NK-92 (cell line): ENCODE measurements around the gene TCEAL3.
"Not testable (repeated sequence)": the region's sequence is repeated elsewhere in the genome, so short reads cannot be mapped to it uniquely, and the experiment has no call there.

Experiments used
- DNase-seq: peaks from one replicate; lab custom pipeline; 2025; ENCODE audit not compliant: unreplicated experiment; lab: John Stamatoyannopoulos, UW

TCEAL3 gene

DNA sequence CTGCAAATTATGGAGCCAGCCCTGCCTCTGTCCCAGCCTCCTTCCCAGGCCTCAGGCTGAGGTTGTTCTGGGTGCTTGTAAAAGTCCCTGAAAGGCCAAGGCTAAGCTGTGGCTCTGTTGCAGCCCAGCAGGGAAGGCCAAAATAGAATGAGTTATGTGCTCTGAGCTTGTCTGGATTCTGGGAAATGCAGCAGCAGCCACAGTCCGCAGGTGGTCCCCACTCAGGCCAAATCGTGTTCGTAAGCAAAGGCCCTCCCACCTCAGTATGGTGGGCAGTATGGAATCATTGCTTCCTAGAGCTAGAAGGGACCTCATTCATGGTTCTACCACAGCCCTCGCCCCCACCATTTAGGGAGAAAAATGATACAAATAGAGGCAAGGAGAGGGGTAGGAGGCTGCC lies 16.3 kb downstream of the TCEAL3 start:
- no peak for DNase-seq

DNA sequence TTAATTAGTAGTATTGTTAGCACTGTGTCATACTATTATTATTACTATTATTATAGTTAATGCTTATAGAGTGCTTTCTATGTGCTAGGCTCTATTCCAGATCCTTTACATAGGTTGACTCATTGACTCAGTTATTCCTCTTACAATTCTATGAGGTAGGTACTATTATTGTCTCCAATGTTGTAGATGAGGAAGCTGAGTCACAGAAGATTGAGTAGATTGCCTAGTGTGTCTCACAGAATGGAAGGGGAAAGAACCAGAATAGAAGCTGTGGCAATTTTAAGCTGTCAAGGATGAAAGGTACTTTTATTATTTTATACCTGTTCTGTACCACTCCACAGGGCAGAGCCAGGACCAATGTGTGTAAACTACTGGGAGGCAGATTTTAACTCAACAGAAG lies 19.1 kb downstream of the TCEAL3 start:
- no peak for DNase-seq

DNA sequence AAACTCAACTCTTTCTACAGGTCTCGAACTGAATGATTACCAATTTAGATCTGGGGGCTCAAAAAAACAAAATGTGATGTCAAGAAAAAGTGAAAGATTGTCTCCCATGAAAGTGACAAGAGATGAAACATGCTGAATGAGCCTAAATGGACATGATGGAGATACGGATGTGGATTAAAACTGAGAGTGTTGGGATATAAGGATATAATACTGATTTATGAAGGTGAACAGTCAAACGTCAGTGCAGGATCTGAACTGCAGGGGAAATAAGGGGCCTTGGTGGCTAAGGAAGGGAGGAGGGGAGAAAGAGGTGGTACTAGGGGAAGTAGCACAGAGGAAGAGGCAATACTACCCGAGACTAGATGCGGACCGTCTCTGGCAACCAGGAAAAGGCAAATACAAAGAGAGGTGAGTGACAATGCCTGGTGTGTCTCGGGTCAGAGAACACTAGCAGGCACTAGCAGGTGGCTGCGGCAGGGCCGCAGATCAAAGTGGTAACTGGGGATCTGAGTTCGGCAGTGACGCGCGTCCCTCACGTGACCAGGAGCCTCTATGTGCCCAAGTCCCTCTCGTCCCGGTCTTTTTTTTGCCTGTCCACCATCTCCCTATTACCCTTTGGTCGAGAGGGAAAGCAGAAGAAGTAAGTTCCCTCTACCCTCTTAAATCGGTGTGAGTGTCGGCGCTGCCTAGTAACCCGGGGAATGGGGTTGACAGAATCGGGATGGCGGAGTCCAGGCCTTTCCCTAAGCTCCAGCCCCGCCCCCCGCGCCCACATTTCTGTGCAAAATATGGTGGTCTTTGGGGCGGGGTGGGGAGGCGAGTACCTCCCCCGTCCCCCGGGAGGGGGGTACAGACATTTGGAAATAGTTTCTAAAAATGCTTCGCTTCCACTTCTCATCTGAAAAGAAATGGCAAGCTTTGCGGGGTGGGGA lies 20.9 kb downstream of the TCEAL3 start, which contains the start of gene TCEAL1:
Gene TCEAL1, plus strand, starts transcription at position 590 of the 932 bp plus-strand sequence. CDS start 942 bp downstream, outside the sequence.
- DNase-seq: no peak

DNA sequence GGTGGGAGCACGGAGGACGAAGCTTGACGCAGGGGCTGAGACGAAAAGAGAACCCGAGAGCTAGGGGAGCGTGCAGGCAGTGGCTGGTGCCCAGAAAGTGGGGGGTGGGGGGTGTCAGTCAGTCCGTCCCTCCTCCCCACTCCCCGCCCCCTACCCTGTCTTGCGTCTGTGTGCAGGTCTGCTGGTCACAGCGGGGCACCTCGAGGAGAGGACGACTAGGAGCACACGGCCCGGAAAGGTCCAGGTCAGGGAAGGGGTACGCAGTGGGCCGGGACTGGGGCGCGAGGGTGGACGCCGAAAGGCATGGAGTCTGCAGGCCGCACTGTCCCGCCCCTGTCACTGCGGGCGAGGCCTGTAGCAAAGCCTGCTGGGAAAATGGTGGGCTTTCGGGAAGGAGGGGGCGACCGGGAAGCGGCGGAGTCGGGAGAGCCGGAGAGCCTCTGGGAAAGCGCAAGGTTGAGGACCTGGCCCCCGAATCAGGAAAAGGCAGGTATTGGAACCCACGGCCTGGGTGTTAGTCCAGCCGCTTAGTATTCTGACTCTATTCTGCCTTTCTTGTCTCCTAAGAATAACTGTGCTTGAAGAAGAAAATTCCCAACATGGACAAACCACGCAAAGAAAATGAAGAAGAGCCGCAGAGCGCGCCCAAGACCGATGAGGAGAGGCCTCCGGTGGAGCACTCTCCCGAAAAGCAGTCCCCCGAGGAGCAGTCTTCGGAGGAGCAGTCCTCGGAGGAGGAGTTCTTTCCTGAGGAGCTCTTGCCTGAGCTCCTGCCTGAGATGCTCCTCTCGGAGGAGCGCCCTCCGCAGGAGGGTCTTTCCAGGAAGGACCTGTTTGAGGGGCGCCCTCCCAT lies 21.8 kb downstream of the TCEAL3 start:
- DNase-seq: no peak

DNA sequence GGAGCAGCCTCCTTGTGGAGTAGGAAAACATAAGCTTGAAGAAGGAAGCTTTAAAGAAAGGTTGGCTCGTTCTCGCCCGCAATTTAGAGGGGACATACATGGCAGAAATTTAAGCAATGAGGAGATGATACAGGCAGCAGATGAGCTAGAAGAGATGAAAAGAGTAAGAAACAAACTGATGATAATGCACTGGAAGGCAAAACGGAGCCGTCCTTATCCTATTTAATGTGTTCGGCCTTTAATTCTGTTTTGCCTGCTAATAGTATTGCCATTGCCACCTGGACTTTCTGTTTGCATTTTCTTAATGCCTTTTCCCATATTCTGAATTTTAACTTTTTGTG lies 22.4 kb downstream of the TCEAL3 start:
- no peak for DNase-seq

DNA sequence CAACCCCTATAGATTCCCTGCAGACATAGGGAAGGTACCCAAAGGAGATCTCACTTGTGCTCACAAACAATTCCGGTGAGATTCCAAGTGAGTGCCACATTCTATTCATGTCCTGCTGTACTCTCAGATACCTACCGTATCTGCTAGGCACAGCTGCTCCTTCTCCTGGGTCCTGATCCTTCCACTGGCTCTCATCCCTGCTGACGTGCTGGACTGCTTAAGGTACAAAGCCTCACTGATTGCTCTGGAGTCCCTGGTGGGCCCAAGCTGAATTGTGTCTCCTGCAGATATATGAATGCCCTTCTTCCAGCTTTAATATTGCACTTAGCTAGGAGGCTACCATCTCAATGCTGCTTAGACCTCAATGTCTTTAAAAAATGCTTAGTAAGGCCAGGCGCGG lies 23.4 kb downstream of the TCEAL3 start:
- no peak for DNase-seq

DNA sequence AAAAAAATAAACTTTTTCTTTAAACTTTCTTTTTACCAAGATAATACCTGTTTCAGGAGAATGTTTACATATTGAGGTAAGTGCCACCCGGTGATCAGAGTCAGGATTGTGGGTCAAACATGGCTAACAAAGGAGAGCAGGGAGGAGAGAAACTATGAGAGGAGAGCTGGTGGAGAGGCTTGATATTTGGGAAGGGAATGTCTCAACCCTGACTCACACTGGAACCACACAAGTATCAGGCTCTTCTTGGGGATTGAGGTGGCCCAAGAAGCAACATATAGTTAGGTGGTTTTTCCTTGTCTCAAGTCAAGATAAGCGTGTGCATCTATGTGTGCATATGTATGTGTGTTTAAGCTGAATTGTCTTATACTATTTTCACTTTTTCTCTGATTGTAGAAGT lies 27.7 kb downstream of the TCEAL3 start:
- DNase-seq: no peak

DNA sequence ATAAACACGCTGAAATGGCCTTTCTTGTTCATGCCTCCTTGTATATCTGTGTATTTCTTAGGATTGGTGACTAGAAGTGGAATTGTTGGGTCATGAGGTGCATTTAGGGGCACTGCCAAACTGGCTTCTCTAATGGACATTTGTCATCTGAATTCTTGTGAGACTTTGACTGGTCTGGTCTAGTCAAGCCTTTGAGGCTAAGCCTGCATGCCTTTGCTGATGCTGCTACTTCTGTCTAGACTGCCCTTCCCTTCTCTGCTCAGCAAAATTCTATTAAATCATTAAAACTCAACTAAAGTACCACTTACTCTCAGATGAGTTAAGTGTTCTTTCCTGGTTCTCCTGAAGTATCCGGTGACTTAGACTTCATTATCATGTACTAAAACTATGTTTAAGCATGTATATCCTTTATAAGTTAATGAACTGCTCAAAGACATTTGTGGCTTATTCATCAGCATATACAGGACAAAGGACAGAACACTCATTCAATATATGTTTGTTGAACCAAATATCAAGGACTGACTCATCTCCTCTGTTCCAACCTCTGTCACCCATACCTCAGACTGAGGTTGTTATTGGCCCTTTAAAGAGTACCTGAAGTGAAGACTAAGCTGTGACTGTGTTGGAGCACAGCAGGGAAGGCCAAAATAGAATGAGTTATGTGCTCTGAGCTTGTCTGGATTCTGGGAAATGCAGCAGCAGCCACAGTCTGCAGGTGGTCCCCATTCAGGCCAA lies 30.0 kb downstream of the TCEAL3 start:
- DNase-seq: no peak

DNA sequence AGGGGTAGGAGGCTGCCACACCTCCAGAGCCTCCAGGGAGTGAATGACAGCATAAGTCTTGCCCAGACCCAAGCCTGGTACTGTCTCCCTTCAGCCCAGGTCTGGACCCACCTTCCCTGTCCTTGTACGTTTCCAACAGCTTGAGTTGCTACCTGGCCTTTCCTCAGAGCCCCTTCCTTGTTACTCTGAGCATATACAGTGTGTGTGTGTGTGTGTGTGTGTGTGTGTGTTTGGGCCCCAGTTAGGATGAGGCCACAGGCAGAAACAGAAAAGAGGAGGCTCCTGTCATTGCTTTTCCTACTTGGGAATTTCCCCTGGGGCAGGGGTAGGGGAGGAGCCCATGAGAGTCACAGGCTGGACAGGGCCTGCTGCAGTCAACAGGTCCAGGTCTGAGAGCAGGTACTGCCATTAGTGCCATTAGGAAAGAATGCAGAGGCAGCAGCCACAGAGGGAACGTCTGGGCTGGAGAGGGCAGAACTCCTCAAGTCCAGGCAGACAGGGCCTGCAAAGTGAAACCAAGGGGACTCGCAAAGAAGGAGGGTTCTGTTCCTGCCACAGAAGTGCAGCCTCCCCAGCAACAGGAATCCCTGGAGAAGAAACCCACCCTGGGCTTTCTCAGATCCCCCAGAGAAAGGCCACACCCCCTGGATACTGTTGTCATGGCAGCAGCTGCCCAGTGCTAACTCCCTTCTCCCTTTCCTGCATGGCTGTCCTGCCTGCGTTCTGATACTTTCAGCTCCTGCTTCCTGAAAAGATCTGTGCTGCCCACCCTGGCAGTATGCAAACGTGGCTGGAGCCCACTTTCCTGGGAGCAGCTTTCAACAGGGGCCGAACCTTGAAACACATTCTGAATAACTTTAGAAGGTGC lies 30.9 kb downstream of the TCEAL3 start:
- DNase-seq: not testable (repeated sequence)

DNA sequence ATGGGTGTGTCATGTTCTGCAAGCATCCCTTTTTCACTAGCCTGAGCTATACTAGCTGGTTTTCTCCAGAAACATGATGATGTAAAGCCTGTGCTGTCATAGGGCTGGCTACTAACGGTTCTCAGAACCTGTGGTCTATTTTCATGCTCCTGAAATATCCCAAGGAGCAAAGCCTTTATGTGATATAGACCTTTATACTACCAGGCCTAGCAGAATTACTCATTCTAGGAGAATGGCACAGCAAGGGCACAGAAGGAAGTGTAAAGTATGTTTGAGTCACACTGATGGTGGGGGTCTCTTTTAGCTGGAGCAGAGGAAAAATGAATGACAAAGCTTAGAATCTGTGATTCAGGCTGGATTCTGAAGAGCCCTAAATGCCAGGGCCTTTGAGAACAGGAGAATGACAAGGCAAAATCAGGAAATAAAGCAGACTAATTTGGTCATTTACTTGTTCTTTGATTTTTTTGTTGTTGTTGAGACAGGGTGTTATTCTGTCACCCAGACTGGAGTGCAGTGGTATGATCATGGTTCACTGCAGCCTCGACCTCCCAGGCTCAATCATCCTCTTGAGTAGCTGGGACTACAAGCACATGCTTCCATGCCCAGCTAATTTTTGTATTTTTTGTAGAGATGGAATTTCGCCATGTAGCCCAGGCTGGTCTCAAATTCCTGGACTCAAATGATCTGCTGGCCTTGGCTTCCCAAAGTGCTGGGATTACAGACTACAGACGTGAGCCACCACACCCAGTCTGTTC lies 32.8 kb downstream of the TCEAL3 start:
- no peak for DNase-seq

DNA sequence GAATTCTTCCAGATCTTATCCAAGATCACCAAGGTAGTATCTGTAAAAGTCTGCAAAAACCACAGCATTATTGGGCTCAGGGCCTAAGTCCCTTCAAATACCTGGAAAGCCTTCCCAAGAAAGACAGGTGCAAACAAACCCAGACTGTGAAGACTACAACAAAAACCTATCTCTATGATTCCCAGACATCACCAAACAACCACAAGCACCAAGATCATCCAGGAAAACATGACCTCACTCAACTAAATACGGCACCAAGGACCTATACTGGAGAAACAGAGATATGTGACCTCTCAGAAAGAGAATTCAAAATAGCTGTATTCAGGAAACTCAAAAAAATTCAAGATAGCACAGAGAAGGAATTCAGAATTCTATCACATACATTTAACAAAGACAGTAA lies 36.4 kb downstream of the TCEAL3 start:
- DNase-seq: no peak

DNA sequence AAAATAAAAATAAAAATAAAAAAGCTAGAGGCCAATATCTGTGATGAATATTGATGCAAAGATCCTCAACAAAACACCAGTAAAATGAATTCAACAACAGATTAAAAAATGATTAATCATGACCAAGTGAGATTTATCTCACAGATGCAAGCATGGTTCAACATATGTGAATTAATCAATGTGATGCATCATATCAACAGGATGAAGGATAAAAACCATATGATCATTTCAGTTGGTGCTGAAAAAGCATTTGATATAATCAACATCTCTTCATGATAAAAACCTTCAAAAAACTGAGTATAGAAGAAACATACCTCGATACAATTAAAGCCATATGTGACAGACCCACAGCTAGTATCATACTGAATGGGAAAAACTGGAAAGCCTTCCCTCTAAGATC lies 39.9 kb downstream of the TCEAL3 start:
- no peak for DNase-seq

DNA sequence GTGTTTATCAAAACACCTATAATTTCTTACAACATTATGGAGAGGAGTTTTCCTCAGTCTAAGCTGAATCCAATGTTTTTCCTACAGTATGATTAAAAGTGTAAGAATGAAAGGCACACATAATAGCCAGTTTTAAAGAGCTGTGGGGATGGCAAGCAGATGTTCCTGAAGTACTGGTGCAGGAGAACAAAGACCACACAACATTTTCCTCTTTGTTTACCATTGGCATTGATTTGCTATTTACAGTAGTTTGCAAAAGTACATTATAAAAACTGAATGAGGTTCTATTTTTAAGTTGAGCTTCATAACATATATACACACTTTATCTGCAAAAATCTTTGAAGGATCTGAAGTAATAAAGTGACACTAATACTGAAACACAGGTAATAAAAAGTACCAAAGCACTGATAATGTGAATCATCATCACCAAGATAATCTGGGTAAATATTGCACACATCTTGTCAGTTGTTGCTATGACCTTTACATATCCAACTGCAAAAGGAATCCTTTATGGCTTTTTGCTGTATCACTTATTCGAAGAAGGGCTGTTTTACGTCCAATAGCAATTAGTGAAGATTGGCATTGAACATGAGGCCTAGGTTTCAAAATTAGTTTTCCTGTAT lies 43.5 kb downstream of the TCEAL3 start:
- no peak for DNase-seq

DNA sequence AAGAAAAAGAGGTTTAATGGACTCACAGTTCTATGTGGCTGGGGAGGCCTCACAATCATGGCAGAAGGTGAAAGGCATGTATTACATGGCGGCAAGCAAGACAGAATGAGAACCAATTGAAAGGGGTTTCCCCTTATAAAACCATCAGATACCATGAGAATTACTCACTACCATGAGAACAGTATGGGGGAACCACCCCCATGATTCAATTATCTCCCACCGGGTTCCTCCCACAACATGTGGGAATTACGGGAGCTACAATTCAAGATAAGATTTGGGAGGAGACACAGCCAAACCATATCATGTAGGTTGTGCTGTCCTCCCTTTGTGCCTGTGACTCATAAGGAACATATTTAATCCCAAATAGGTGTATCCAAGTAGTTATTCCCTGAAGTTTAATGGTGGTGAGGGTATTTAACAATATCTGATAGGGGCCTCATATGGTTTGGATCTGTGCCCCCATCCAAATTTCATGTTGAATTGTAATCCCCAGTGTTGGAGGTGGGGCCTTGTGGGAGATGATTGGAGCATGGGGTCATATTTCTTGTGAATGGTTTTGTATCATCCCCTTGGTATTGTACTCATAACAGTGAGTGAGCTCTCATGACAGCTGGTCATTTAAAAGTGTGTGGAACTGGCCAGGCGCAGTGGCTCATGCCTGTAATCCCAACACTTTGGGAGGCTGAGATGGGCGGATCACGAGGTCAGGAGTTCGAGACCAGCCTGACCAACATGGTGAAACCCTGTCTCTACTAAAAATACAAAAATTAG lies 47.7 kb downstream of the TCEAL3 start:
- not testable (repeated sequence) for DNase-seq

DNA sequence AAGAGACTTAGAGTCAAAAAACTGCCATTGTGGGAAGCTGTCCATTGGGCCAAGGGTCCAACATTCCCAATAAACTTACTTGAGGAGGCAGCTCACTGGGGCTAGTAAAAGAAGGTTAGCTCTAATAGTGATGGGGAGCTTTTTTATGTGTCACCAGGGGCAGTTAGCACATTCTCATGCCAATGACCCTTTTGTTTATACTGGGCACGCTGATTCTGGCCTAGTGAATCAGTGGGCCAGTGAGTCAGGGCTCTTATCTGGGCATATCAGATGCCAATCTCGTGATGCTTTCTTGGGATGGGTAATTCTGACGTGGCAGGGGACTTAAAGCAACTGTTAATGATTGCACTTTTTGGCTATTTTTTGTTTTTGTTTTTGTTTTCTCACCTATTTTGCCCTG lies 48.9 kb downstream of the TCEAL3 start:
- DNase-seq: no peak

DNA sequence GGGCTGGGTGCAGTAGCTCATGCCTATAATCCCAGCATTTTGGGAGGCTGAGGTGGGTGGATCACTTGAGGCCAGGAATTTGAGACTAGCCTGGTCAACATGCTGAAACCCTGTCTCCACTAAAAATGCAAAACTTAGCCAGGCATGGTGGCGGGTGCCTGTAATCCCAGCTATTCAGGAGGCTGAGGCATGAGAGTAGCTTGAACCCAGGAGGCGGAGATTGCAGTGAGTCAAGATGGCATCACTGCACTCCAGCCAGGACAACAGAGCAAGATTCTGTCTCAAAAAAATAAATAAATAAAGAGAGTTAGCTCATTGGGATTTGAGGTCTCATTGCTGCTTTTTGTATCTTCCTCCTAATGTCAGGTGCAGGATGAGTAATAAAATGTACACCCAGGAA lies 49.3 kb downstream of the TCEAL3 start:
- DNase-seq: not testable (repeated sequence)

DNA sequence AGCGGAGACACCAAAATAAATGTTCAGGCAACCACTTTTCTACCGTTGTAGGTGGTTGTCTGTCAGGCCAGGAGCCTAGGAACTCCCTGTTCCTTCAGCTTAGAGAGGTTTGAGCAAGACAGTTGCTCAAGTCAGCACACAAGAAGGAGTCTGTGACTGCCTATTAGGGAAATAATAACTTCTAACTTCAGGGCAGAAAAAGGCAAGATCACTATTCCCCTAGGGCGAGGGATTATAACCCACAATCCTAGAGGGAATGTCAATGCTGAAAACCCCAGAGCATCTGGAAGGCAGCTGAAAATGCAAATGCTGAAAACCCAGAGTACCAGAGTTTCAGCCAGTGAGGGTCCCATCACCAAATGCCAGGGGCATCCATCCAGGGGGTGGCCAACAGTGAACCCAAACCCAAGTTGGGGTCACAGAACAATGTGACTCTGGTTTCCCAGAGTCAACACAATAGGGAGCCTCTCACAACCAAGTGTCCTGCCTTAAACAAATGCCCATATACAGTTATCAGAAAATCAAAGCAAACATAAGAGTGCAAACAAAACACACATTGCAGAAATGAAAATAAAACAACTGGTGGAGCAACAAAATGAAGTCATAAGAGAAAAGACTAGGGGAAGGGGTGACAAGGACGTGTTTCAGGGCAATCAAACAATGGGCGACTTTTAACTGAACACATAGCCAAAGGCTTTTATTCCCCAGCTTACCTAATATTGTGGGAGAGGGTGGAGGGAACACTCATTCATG lies 51.1 kb downstream of the TCEAL3 start:
- DNase-seq: no peak

DNA sequence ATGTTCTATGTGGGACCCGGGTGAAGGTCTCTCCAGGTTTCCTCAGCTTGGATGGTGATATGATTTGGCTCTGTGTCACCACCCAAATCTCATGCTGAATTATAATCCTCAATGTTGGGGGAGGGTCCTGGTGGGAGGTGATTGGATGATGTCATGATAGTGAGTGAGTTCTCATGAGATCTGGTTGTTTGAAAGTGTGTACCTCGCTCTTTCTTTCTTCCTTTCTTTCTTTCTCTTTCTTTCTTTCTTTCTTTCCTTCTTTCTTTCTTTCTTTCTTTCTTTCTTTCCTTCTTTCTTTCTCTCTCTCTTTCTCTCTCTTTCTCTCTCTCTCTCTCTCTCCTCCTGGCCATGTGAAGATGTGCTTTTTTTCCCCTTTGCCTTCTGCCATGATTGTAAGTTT lies 51.7 kb downstream of the TCEAL3 start:
- DNase-seq: not testable (repeated sequence)
